ENCODE results near the gene HOPX.
A peak's percentile ranks its signal among the peaks of the same experiment; 100 is the strongest.
"Not testable (repeated sequence)": the region's sequence is repeated elsewhere in the genome, so short reads cannot be mapped to it uniquely, and the experiment has no call there.

The HOPX gene

DNA sequence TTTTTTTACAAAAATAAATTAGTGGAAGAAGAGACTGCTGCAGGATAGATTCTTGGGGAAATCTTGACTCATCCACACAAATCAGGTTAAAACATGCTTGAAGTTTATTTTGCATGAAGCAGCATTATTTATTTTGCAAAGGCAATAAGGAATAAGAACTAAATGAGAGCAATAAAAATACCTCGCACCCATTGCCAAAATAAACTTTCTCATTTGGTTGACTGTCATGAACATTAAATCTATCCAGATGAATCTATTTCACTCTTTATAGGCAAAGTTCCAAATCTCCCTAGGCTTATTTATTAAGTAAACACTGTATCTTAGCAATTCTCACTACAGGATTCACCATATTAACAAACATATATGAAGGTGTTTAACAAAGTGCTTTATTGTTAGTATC lies 58.9 kb downstream of the HOPX start:
- DNase-seq, result no peak

DNA sequence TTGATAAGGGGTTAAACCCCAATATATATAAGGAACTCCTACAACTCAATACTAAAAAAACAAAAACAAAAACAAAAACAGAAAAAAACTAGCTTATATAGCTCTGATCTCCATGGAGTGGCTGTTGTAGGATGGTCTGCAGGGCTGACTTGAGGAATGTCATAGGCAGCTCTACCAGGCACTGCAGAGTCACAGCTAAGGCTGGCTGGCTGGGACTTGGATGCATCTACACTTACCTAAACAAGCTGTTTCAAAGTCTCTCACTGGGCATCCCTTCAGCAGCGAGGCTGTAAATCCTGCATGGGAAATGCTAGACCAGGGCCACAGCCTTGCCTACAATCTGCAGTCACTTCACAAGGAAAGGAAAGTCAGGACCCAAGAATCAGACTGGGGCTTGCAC lies 61.3 kb downstream of the HOPX start:
- peak; percentile 64 for DNase-seq

DNA sequence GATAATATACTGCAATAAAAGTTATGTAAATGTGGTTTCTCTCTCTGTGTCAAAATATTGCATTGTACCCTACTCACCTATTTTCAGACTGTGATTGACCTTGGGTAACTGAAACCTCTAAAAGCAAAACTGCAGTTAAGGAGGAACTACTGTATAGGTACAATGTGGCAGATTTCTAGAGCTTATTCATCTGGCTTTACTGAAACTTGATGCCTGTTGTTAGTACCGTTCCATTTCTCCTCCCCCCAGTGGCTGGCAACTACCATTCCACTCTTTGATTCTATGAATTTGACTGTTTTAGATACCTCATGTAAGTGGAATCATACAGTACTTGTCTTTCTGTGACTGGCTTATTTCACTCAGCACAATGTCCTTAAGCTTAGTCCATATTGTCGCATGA lies 61.9 kb downstream of the HOPX start:
- DNase-seq, result no peak

- DNase-seq, result no peak
These were observed 62.4 kb downstream of the HOPX start for GRCh38 chr4:56618734-56619133.

GRCh38 chr4:56613101-56613862 lies 67.8 kb downstream of the HOPX start:
- peak; percentile 89 for DNase-seq

GRCh38 chr4:56612282-56612681 lies 68.8 kb downstream of the HOPX start:
- no peak for DNase-seq

DNA sequence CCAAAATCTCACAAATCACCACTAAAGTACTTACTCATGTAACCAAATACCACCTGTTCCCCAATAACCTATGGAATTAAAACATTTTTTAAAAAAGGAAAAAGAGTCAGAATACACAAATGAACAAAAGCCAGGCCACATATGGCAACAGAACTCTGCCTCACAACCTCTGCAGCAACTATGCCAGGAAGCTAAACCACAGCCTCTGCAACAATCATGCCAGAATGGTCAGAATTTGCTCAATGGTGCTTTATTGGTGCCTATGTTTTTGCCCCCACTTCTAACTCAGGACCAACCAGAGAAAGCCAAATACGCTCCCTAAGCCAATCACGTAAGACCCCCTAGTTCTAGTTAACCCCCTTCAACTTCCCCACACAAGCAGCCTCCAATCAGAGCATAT lies 69.6 kb downstream of the HOPX start:
- DNase-seq, result no peak

- not testable (repeated sequence) for DNase-seq
These were observed 70.9 kb downstream of the HOPX start for GRCh38 chr4:56610170-56610569.

DNA sequence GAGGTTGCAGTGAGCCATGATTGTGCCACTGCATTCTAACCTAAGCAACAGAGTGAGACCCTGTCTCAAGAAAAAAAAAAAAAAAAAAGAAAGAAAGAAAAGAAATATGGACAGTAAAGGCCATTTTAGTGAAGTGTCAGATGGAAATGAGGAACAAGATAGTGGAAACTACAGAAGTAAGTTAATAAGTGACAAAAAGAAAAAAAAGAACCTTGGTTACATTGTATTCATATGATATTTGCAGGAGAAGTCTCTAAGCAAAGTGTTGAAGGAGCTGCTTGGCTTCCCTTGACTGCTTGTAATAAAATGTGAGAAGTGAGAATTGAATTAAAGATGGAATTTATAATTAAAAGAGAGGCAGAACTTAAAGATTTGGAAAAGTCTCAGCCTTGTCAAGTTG lies 73.2 kb downstream of the HOPX start:
- no peak for DNase-seq

GRCh38 chr4:56606385-56606784 lies 74.7 kb downstream of the HOPX start:
- peak; percentile 60 for DNase-seq

GRCh38 chr4:56605464-56605863 lies 75.6 kb downstream of the HOPX start:
- DNase-seq, result not testable (repeated sequence)

DNA sequence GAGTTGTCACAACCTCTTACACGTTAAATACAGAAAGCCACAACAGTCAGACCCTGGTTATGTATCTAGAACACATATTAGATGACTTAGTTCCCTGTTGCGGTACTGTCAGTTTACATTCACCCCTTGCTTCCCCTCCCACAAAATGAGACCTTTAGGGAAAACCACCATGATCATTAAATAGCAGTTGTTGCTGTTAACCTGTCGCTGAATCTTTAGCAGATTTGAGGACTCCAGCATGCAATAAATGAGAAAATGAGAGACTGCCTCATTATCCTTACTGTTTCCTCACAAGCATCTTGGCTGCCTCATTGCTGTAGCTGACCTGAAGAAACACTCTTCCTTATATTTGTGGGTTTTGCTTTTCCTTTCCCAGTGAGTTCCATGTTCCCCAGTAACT lies 77.8 kb downstream of the HOPX start:
- DNase-seq, result no peak

Measured in islet precursor cell (in vitro differentiated cells).